Mesendoderm (in vitro differentiated cells): ENCODE results near the gene RARRES1.

Source experiments
- DNase-seq: peaks from one replicate; pipeline ENCODE4 v3.0.0; 2013
- H2AK5ac ChIP-seq: 2 replicates; pipeline ENCODE4 v1.6.1; 2013; ENCODE audit warnings: low read length, inconsistent platforms
- H2BK120ac ChIP-seq: 2 replicates; pipeline ENCODE4 v1.6.1; 2013; ENCODE audit warnings: low read depth, mild to moderate bottlenecking, low read length, moderate library complexity, mixed read lengths
- H2BK15ac ChIP-seq: replicated peaks from 2 replicates; pipeline ENCODE4 v1.6.1; 2013; ENCODE audit warnings: low read depth, mild to moderate bottlenecking, moderate library complexity
- H2BK5ac ChIP-seq: 2 replicates; pipeline ENCODE4 v1.6.1; 2013; ENCODE audit warnings: low read length, inconsistent platforms
- H3K18ac ChIP-seq: 2 replicates; pipeline ENCODE4 v1.6.1; 2013; ENCODE audit warnings: mild to moderate bottlenecking, low read length, mixed read lengths
- H3K23ac ChIP-seq: one replicate; pipeline ENCODE4 v1.6.1; 2013; ENCODE audit warnings: low read length
- H3K27ac ChIP-seq: 2 replicates; pipeline ENCODE4 v1.5.1; 2013; ENCODE audit warnings: low read depth, mild to moderate bottlenecking, inconsistent platforms, low read length, moderate library complexity
- H3K27me3 ChIP-seq: 2 replicates; pipeline ENCODE4 v1.6.1; 2013; ENCODE audit warnings: low read length, control low read depth, mild to moderate bottlenecking, inconsistent platforms; ENCODE audit not compliant: insufficient read depth, poor library complexity
- H3K36me3 ChIP-seq: 2 replicates; pipeline ENCODE4 v1.6.1; 2013; ENCODE audit warnings: low read length, inconsistent platforms; ENCODE audit not compliant: control insufficient read depth, insufficient read depth
- H3K4ac ChIP-seq: one replicate; pipeline ENCODE4 v1.6.1; 2013; ENCODE audit warnings: low read depth, mild to moderate bottlenecking, low read length, moderate library complexity
- H3K4me1 ChIP-seq: 2 replicates; pipeline ENCODE4 v1.6.1; 2013; ENCODE audit warnings: low read depth, low read length, inconsistent platforms; ENCODE audit not compliant: control insufficient read depth
- H3K4me2 ChIP-seq: 2 replicates; pipeline ENCODE4 v1.6.1; 2013; ENCODE audit warnings: low read length
- H3K4me3 ChIP-seq: 2 replicates; pipeline ENCODE4 v1.5.1; 2013; ENCODE audit warnings: mild to moderate bottlenecking, low read length
- H3K56ac ChIP-seq: one replicate; pipeline ENCODE4 v1.6.1; 2013; ENCODE audit warnings: low read length
- H3K79me1 ChIP-seq: 2 replicates; pipeline ENCODE4 v1.6.1; 2013; ENCODE audit warnings: low read length, inconsistent platforms
- H3K79me2 ChIP-seq: 2 replicates; pipeline ENCODE4 v1.6.1; 2013; ENCODE audit warnings: mild to moderate bottlenecking, low read length; ENCODE audit not compliant: control insufficient read depth, insufficient read depth
- H3K9ac ChIP-seq: 2 replicates; pipeline ENCODE4 v1.6.1; 2013; ENCODE audit warnings: low read length, inconsistent platforms
- H4K5ac ChIP-seq: one replicate; pipeline ENCODE4 v1.6.1; 2013; ENCODE audit warnings: low read length
- H4K8ac ChIP-seq: one replicate; pipeline ENCODE4 v1.6.1; 2013; ENCODE audit warnings: low read depth, mild to moderate bottlenecking, control low read depth, low read length, moderate library complexity
- WGBS: extraction: QIAGEN DNeasy Blood & Tissue Kit; methylation state at CpG from one replicate; pipeline ENCODE4 v1.1.7; 2013; ENCODE audit warnings: low lambda C conversion rate, missing lambda C conversion rate; ENCODE audit not compliant: insufficient coverage; ENCODE audit errors: extremely low coverage; 5-methylcytosine and 5-hydroxymethylcytosine counted together

RARRES1 gene

GRCh38 chr3:158761350-158761749 is 29.1 kb upstream of the RARRES1 start:
- H3K4me1 ChIP-seq = no peaks in the 10 kb centered on the region
- H3K4me2 ChIP-seq = no peak overlapping the region
- H3K4ac ChIP-seq = no peak overlapping the region
- no peak overlapping the region for H3K18ac ChIP-seq
- H2BK15ac ChIP-seq = no peak overlapping the region
- no peak overlapping the region for H3K56ac ChIP-seq
- H3K27ac ChIP-seq = no peak overlapping the region
- no peak overlapping the region for H2BK5ac ChIP-seq
- no peak overlapping the region for H4K5ac ChIP-seq
- WGBS = no CpG with 5 or more reads among the region's 3 CpGs
- H2BK120ac ChIP-seq = no peak overlapping the region
- no peak overlapping the region for H3K4me3 ChIP-seq
- H3K79me2 ChIP-seq = no peaks in the 10 kb centered on the region
- DNase-seq = no peak
- no peak overlapping the region for H3K9ac ChIP-seq
- no peaks in the 10 kb centered on the region for H3K79me1 ChIP-seq
- H4K8ac ChIP-seq = no peak overlapping the region
- H2AK5ac ChIP-seq = no peak overlapping the region
- no peak overlapping the region for H3K23ac ChIP-seq
- H3K27me3 ChIP-seq = no peaks in the 10 kb centered on the region
- H3K36me3 ChIP-seq = no peaks in the 10 kb centered on the region

- no peak overlapping the region for H3K4me2 ChIP-seq
- H3K18ac ChIP-seq = no peak overlapping the region
- no peaks in the 10 kb centered on the region for H3K27me3 ChIP-seq
- H2BK120ac ChIP-seq = no peak overlapping the region
- H3K23ac ChIP-seq = no peak overlapping the region
- no peak overlapping the region for H3K56ac ChIP-seq
- H3K79me1 ChIP-seq = no peaks in the 10 kb centered on the region
- no peaks in the 10 kb centered on the region for H3K79me2 ChIP-seq
- no peak overlapping the region for H3K9ac ChIP-seq
- no peaks in the 10 kb centered on the region for H3K36me3 ChIP-seq
- no peak overlapping the region for H3K27ac ChIP-seq
- H2BK5ac ChIP-seq = no peak overlapping the region
- no peak overlapping the region for H3K4ac ChIP-seq
- H2BK15ac ChIP-seq = no peak overlapping the region
- no peak overlapping the region for H4K8ac ChIP-seq
- H3K4me3 ChIP-seq = no peak overlapping the region
- WGBS = no CpG with 5 or more reads among the region's 2 CpGs
- H2AK5ac ChIP-seq = no peak overlapping the region
- no peak for DNase-seq
- H4K5ac ChIP-seq = no peak overlapping the region
- no peaks in the 10 kb centered on the region for H3K4me1 ChIP-seq
Measured at GRCh38 chr3:158755421-158755820, 23.2 kb upstream of the RARRES1 start.

GRCh38 chr3:158753854-158754253 is 21.6 kb upstream of the RARRES1 start:
- H3K79me2 ChIP-seq = no peaks in the 10 kb centered on the region
- WGBS = no CpG with 5 or more reads among the region's 5 CpGs

GRCh38 chr3:158751316-158751715 is 19.1 kb upstream of the RARRES1 start:
- no peaks in the 10 kb centered on the region for H3K79me2 ChIP-seq
- H3K27me3 ChIP-seq = no peaks in the 10 kb centered on the region
- H4K5ac ChIP-seq = no peak overlapping the region
- H2BK5ac ChIP-seq = no peak overlapping the region
- H3K9ac ChIP-seq = no peak overlapping the region
- no peak for DNase-seq
- H3K79me1 ChIP-seq = no peaks in the 10 kb centered on the region
- H3K23ac ChIP-seq = no peak overlapping the region
- H4K8ac ChIP-seq = no peak overlapping the region
- no peak overlapping the region for H2BK120ac ChIP-seq
- no peak overlapping the region for H3K4me2 ChIP-seq
- H2AK5ac ChIP-seq = no peak overlapping the region
- H3K36me3 ChIP-seq = no peaks in the 10 kb centered on the region
- H3K4me1 ChIP-seq = no peaks in the 10 kb centered on the region
- no peak overlapping the region for H3K27ac ChIP-seq
- no peak overlapping the region for H2BK15ac ChIP-seq
- no peak overlapping the region for H3K4ac ChIP-seq
- H3K56ac ChIP-seq = no peak overlapping the region
- no CpG with 5 or more reads among the region's 1 CpG for WGBS
- no peak overlapping the region for H3K18ac ChIP-seq
- H3K4me3 ChIP-seq = no peak overlapping the region

More at GRCh38 chr3:158753854-158754253, 21.6 kb upstream of the RARRES1 start:
- H3K4ac ChIP-seq = no peak overlapping the region
- H3K18ac ChIP-seq = no peak overlapping the region
- no peak overlapping the region for H4K8ac ChIP-seq
- H3K9ac ChIP-seq = no peak overlapping the region
- no peaks in the 10 kb centered on the region for H3K27me3 ChIP-seq
- H3K23ac ChIP-seq = no peak overlapping the region
- no peak overlapping the region for H4K5ac ChIP-seq
- no peak for DNase-seq
- no peak overlapping the region for H2AK5ac ChIP-seq
- no peak overlapping the region for H3K4me3 ChIP-seq
- no peaks in the 10 kb centered on the region for H3K4me1 ChIP-seq
- H3K79me1 ChIP-seq = no peaks in the 10 kb centered on the region
- no peak overlapping the region for H2BK120ac ChIP-seq
- no peak overlapping the region for H2BK5ac ChIP-seq
- H3K27ac ChIP-seq = no peak overlapping the region
- H3K36me3 ChIP-seq = no peaks in the 10 kb centered on the region
- H3K4me2 ChIP-seq = no peak overlapping the region
- no peak overlapping the region for H3K56ac ChIP-seq
- H2BK15ac ChIP-seq = no peak overlapping the region

- no peak overlapping the region for H2BK15ac ChIP-seq
- H3K79me2 ChIP-seq = no peaks in the 10 kb centered on the region
- H3K18ac ChIP-seq = no peak overlapping the region
- no peak overlapping the region for H3K4ac ChIP-seq
- no CpG with 5 or more reads among the region's 6 CpGs for WGBS
- no peaks in the 10 kb centered on the region for H3K27me3 ChIP-seq
- H3K27ac ChIP-seq = no peak overlapping the region
- no peak overlapping the region for H2BK120ac ChIP-seq
- H3K23ac ChIP-seq = no peak overlapping the region
- H3K4me3 ChIP-seq = no peak overlapping the region
- H4K5ac ChIP-seq = no peak overlapping the region
- no peaks in the 10 kb centered on the region for H3K36me3 ChIP-seq
- no peak overlapping the region for H3K56ac ChIP-seq
- no peaks in the 10 kb centered on the region for H3K4me1 ChIP-seq
- no peaks in the 10 kb centered on the region for H3K79me1 ChIP-seq
- H3K4me2 ChIP-seq = no peak overlapping the region
- no peak overlapping the region for H2AK5ac ChIP-seq
- no peak overlapping the region for H4K8ac ChIP-seq
- DNase-seq = no peak
- H2BK5ac ChIP-seq = no peak overlapping the region
- no peak overlapping the region for H3K9ac ChIP-seq
Measured at GRCh38 chr3:158750016-158750415, 17.8 kb upstream of the RARRES1 start.

GRCh38 chr3:158749526-158749925 is 17.3 kb upstream of the RARRES1 start:
- Histone ChIP-seq H3K27me3 (no peaks in the 10 kb centered on the region), H2BK120ac (no peak overlapping the region), H3K4me2 (no peak overlapping the region), H2BK5ac (no peak overlapping the region), H3K4me1 (no peaks in the 10 kb centered on the region), H3K9ac (no peak overlapping the region), H4K8ac (no peak overlapping the region), H3K36me3 (no peaks in the 10 kb centered on the region), H3K4me3 (no peak overlapping the region), H4K5ac (no peak overlapping the region), H3K27ac (no peak overlapping the region), H3K4ac (no peak overlapping the region), H2AK5ac (no peak overlapping the region), H3K23ac (no peak overlapping the region), H3K79me1 (no peaks in the 10 kb centered on the region), H2BK15ac (no peak overlapping the region), H3K18ac (no peak overlapping the region), H3K56ac (no peak overlapping the region), H3K79me2 (no peaks in the 10 kb centered on the region)
- DNase-seq = no peak
- no CpG with 5 or more reads among the region's 5 CpGs for WGBS
